Epithelial cell of proximal tubule (primary cell): ENCODE results near the gene HFE. TPM values are rescaled to one million over a fixed set of nuclear protein-coding genes. Genes with fewer than 3 reads are reported as not detected.
"Not testable (repeated sequence)": the region's sequence is repeated elsewhere in the genome, so short reads cannot be mapped to it uniquely, and the experiment has no call there.

Experiments used
- DNase-seq: peaks from one replicate; pipeline ENCODE4 v3.0.0-alpha.2; 2011; ENCODE audit warnings: low read depth
- H3K4me3 ChIP-seq: 2 replicates; pipeline ENCODE4 v1.5.1; 2011; ENCODE audit warnings: low read depth, mild to moderate bottlenecking, low read length
- total RNA-seq: library from RNA; depleted of rRNA; stranded (reverse); fragments of >200 nt; gene quantifications from 2 replicates; pipeline ENCODE4 v1.2.3, GENCODE V29; 2015
- TF ChIP-seq, protein P1 (sequence below): conservative IDR thresholded peaks from 2 replicates; pipeline ENCODE4 v1.5.1; 2012; ENCODE audit warnings: low read depth, mild to moderate bottlenecking, low read length

HFE gene
- total RNA-seq, 1 donor from 2014 or later, result 5.1 TPM

DNA sequence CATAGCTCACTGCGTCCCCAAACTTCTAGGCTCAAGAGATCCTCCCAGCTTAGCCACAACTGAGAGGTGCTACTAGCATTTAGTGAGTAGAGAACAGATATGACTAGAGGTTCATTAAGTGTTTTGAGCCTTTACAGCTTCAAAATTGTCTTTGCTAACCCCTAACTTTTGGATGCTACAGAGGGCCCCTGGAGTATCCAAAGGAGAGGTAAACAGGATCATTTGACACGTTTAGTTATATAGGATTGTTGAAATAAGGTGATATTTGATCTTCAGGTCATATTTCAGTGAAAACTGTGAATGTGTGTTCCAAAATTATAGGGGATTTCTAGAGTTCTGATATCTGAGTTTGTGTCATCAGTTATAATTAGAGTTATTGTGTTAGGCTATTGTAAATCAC lies 19.2 kb upstream of the HFE start:
- no peak overlapping the region for H3K4me3 ChIP-seq
- TF ChIP-seq, protein P1, sequence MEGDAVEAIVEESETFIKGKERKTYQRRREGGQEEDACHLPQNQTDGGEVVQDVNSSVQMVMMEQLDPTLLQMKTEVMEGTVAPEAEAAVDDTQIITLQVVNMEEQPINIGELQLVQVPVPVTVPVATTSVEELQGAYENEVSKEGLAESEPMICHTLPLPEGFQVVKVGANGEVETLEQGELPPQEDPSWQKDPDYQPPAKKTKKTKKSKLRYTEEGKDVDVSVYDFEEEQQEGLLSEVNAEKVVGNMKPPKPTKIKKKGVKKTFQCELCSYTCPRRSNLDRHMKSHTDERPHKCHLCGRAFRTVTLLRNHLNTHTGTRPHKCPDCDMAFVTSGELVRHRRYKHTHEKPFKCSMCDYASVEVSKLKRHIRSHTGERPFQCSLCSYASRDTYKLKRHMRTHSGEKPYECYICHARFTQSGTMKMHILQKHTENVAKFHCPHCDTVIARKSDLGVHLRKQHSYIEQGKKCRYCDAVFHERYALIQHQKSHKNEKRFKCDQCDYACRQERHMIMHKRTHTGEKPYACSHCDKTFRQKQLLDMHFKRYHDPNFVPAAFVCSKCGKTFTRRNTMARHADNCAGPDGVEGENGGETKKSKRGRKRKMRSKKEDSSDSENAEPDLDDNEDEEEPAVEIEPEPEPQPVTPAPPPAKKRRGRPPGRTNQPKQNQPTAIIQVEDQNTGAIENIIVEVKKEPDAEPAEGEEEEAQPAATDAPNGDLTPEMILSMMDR, result no peak
- no peak for DNase-seq

DNA sequence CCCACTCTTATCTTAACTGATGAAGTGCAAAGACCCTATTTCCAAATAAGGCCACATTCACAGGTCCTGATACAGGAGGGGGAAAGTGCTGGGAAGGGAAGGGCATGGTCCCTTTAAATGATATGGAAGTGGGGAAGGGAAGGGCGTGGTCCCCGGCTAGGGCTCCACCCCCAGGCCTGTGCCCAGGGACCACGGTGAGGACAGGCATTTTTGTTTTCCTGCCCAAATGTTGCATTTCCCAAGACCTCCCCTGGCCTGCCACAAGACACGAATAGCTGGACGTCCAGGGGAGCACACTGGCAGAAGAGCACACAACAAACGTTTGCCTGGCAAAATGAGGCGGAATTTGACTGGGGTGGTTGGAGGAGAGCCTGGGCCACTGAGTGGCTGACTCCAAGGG lies 16.1 kb upstream of the HFE start:
- no peak for DNase-seq
- TF ChIP-seq, protein P1, result no peak
- no peak overlapping the region for H3K4me3 ChIP-seq

DNA sequence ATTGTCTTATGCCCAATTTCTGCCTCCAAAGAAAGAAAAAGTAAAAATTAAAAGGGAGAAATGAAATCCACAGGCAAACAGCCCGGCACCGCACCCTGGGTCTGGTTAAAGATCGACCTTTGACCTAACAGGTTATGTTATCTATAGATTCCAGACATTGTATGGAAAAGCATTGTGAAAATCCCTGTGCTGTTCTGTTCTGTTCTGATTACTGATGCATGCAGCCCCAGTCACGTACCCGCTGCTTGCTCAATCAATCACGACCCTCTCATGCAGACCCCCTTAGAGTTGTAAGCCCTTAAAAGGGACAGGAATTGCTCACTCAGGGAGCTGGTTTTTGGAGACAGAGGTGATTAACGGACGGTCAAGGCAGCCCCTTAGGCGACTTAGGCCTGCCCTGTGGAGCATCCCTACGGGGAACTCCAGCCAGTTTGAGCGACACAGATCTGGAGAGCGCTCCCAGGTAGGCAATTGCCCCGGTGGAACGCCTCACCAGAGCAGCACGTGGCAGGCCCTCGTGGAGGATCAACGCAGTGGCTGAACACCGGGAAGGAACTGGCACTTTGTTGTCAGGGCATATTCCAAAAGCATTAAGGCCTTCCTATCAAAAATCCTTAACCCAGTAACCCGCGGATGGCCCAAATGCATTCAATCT lies 12.0 kb upstream of the HFE start:
- TF ChIP-seq, protein P1, result no peak
- DNase-seq, result no peak
- H3K4me3 ChIP-seq, result no peak overlapping the region

DNA sequence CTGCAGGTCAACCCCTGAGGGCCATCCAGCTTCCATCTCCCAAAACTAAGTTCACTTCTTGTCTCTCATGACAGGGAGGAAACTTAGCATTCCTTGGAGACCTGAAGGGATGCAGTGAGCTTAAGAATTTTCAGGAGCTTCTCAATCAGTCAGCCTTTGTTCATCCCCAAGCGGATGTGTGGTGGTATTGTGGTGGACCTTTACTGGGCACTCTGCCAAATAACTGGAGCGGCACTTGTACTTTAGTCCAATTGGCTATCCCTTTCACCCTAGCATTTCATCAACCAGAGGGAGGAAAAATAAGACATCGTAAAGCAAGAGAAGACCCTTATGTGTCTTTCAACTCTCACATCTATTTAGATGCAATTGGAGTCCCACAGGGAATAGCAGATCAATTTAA lies 9.2 kb upstream of the HFE start:
- not testable (repeated sequence) for DNase-seq

DNA sequence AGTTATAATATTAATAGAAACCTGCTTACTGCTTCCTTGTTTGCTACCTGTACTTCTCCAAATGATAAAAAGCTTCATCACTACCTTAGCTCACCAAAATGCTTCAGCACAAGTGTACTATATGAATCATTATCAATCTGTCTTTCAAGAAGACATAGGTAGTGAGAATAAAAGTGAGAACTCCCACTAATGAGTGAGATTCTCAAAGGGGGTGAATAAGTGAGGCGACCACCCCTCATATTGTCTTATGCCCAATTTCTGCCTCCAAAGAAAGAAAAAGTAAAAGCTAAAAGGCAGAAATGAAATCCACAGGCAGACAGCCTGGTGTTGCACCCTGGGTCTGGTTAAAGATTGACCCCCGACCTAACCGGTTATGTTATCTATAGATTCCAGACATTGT lies 6.1 kb upstream of the HFE start:
- not testable (repeated sequence) for H3K4me3 ChIP-seq, DNase-seq

More for the DNA sequence above, 9.2 kb upstream of the HFE start:
- not testable (repeated sequence) for H3K4me3 ChIP-seq

DNA sequence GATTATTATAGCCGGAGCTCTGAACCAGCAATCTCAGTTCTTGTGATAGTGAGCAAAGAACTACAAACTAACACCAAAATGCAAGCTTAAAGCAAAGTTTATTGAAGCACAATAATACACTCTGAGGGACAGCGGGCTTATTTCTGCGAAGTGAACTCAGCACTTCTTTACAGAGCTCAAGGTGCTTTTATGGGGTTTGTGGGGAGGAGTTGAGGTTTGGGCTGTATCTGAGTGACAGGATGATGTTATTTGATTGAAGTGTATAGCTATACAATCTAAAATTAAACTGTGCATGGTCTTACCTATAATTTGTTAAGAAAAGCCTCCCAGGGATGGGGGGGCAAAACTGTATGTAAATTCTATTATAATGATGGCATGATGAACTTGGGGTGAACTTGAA lies 1.0 kb upstream of the HFE start:
- no peak overlapping the region for H3K4me3 ChIP-seq
- DNase-seq, result no peak
- TF ChIP-seq, protein P1, result no peak

DNA sequence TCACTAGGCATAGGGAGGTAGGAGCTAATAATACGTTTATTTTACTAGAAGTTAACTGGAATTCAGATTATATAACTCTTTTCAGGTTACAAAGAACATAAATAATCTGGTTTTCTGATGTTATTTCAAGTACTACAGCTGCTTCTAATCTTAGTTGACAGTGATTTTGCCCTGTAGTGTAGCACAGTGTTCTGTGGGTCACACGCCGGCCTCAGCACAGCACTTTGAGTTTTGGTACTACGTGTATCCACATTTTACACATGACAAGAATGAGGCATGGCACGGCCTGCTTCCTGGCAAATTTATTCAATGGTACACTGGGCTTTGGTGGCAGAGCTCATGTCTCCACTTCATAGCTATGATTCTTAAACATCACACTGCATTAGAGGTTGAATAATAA lies 1.1 kb downstream of the HFE start:
- TF ChIP-seq, protein P1, result no peak
- peak overlapping the region; percentile 84 for H3K4me3 ChIP-seq
- no peak for DNase-seq

DNA sequence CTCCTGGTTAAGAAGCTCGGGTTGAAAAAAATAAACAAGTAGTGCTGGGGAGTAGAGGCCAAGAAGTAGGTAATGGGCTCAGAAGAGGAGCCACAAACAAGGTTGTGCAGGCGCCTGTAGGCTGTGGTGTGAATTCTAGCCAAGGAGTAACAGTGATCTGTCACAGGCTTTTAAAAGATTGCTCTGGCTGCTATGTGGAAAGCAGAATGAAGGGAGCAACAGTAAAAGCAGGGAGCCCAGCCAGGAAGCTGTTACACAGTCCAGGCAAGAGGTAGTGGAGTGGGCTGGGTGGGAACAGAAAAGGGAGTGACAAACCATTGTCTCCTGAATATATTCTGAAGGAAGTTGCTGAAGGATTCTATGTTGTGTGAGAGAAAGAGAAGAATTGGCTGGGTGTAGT lies 2.0 kb downstream of the HFE start:
- TF ChIP-seq, protein P1, result no peak
- no peak for DNase-seq
- no peak overlapping the region for H3K4me3 ChIP-seq
